Measurements from ENCODE around the gene CTXND1. TPM values are rescaled to one million over a fixed set of nuclear protein-coding genes. Genes with fewer than 3 reads are reported as not detected.
A peak's percentile ranks its signal among the peaks of the same experiment; 100 is the strongest.

Gene CTXND1
- total and polyA plus RNA-seq, 7 donors, result 0.01 to 0.07 (median 0.04) TPM; not detected in 3

DNA sequence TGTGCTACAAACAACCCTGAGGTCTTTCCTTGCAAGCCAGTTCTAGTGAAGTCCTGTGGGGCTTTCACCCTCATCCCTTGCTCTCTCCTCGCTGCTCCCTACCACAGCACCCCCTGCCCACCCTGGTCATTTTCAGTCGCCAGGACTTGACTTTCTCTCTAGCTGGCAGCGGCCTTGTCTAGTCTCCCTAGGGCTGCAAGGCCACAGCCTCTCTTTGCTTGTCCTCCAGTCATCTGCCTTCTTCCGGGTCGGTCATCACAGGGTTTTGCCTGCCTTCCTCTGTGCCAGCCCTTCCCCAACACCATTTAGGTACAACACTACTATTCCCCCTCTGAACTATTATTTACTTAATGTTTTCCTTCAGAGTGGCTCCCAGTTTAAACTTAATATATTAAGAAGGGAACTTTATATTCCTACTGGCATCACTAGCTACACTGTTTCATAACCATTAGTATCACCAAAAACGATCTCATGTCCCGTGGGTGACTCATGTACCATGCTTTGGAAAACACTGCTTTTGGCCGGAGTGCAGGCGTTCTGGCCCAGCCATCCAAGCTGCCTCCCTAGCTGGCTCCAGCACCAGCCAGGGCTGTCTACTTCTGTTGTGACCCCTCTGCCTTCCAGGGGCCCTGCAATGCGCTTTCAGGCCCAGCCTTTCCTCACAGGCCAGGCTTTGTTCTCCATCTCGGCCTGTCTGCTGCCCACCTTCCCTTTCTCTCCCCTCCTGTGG, 77.8 kb downstream of the CTXND1 start:
- H3K36me3 ChIP-seq (ENCODE audit: insufficient read depth in 1 of 2, low read depth in 1 of 2), result peaks cover 0 to 21% of the 10 kb centered on the region in 2 donors
- peak; percentile 66 to 88 for DNase-seq
- H3K4me3 ChIP-seq, result no peak overlapping the region
- no peaks in the 10 kb centered on the region for H3K9me3 ChIP-seq
- peak; percentile 91 to 96 (median 92) for ATAC-seq
- 44 to 70% (median 49%) methylated on average over 11 of the region's 11 CpGs for WGBS, 3 donors
- no peaks in the 10 kb centered on the region for H3K27me3 ChIP-seq (ENCODE audit: insufficient read depth in 3 of 3, low read length in 2 of 3)
- intact Hi-C loops (cut with DNase I), result loop anchor here in 1 of 2 donors (10.0 kb wide), 2 partner anchors 279 to 789 kb away; partner anchors contain the start of gene MTHFS
- TF ChIP-seq, protein P1, sequence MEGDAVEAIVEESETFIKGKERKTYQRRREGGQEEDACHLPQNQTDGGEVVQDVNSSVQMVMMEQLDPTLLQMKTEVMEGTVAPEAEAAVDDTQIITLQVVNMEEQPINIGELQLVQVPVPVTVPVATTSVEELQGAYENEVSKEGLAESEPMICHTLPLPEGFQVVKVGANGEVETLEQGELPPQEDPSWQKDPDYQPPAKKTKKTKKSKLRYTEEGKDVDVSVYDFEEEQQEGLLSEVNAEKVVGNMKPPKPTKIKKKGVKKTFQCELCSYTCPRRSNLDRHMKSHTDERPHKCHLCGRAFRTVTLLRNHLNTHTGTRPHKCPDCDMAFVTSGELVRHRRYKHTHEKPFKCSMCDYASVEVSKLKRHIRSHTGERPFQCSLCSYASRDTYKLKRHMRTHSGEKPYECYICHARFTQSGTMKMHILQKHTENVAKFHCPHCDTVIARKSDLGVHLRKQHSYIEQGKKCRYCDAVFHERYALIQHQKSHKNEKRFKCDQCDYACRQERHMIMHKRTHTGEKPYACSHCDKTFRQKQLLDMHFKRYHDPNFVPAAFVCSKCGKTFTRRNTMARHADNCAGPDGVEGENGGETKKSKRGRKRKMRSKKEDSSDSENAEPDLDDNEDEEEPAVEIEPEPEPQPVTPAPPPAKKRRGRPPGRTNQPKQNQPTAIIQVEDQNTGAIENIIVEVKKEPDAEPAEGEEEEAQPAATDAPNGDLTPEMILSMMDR (IDR thresholded peaks at IDR 0.05), result no peak
- H3K4me1 ChIP-seq, result peaks cover 27% of the 10 kb centered on the region
- peak overlapping the region; percentile 84 for H3K27ac ChIP-seq

DNA sequence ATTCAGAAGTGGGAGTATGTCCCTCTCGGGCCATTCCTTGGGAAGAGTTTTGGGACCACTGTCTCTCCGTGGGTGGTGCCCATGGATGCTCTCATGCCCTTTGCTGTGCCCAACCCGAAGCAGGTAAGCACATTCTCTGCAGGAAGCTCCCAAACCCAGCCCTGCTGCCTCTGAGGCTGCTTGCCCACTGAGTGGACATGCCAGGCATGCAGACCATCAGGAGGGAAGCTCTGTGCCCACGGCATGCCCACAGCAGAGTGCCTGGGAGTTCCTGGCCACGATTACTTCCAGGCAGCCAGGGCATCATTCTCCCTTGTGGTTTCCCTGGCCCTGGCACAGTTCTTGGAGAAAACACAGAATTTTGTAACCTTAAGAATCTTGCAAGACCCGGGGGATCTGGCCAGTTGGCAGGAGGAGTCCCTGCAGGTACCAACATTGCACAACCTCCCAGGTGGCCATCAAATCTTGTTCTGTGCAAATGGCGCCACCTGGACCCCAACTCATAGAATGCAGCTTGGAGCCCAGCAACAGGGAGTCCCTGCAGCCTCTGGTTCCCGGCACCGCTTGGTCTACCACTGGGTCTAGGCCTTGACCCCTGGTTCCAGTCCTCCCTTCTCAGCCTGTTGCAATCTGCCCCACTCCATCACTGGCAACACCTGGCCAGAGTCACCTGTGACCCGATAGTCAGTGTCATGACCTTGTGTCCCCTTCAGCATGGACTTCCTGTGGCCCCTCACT, 78.8 kb downstream of the CTXND1 start:
- Histone ChIP-seq H3K36me3 (ENCODE audit: insufficient read depth in 1 of 2, low read depth in 1 of 2) (peaks cover 0 to 21% of the 10 kb centered on the region in 2 donors), H3K27me3 (ENCODE audit: insufficient read depth in 3 of 3, low read length in 2 of 3) (no peaks in the 10 kb centered on the region), H3K4me3 (no peak overlapping the region), H3K4me1 (peaks cover 23% of the 10 kb centered on the region), H3K27ac (peak overlapping the region; percentile 84), H3K9me3 (no peaks in the 10 kb centered on the region)
- intact Hi-C loops (cut with DNase I), result loop anchor here (2.0 to 10.0 kb wide), 3 partner anchors 276 to 788 kb away; partner anchors contain the start of gene MTHFS (in 2 of the 2)
- DNase-seq (peak; percentile 44 to 78), ATAC-seq (peak; percentile 29 to 77 (median 70))
- TF ChIP-seq, protein P1 (IDR thresholded peaks at IDR 0.05), result peak; percentile 71
- 66 to 74% (median 67%) methylated on average over 10 of the region's 10 CpGs for WGBS, 3 donors

DNA sequence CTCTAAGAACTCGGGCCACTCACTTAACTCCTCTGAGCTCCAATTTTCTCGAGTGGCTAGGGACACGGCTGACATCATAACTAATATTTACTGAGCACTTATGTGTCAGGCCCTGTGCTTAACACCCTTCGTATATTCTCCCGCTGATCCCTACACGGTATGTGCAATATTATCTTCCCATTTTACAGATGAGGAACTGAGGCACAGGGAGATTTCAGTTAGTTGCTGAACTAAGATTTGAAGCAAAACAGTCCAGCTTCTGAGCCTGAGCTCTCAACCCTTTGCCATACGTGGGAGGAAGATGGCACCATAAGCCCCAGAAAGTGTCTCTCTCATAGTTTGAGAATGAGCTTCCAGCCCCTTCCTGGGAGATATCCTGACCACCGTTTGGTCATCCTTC, 79.6 kb downstream of the CTXND1 start:
- Histone ChIP-seq H3K9me3 (no peaks in the 10 kb centered on the region), H3K36me3 (ENCODE audit: insufficient read depth in 1 of 2, low read depth in 1 of 2) (peaks cover 0 to 19% of the 10 kb centered on the region in 2 donors), H3K4me1 (peaks cover 23% of the 10 kb centered on the region), H3K4me3 (no peak overlapping the region), H3K27me3 (ENCODE audit: insufficient read depth in 3 of 3, low read length in 2 of 3) (no peaks in the 10 kb centered on the region), H3K27ac (no peak overlapping the region)
- intact Hi-C loops (cut with DNase I), result loop anchor here (2.0 to 10.0 kb wide), 3 partner anchors 276 to 788 kb away; partner anchors contain the start of gene MTHFS (in 2 of the 2)
- 78 to 95% (median 88%) methylated on average over 8 of the region's 8 CpGs for WGBS, 3 donors
- TF ChIP-seq, protein P1 (IDR thresholded peaks at IDR 0.05), result no peak
- DNase-seq (no peak), ATAC-seq (no peak)

DNA sequence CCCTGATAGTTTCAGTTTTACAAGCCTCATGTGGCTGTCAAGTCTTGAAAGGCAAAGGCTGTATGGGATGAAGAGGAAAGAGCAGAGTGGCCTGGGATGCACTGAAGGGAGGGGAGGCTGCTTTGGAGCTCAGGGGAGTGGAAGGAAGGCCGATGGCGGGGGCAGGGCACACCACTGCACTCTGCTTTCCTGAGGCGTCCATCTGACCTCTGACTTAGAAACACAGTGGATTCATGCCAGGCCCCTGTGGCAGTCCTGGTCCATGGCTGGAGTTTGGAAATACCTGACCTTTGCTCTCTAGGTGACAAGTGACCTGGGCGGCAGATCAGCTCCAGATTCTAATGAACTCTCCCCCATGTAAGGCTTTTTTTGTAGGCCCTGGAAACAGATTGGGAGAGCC, 80.2 kb downstream of the CTXND1 start:
- Histone ChIP-seq H3K4me1 (peaks cover 21% of the 10 kb centered on the region), H3K9me3 (no peaks in the 10 kb centered on the region), H3K36me3 (ENCODE audit: insufficient read depth in 1 of 2, low read depth in 1 of 2) (peaks cover 0 to 18% of the 10 kb centered on the region in 2 donors), H3K4me3 (no peak overlapping the region), H3K27me3 (ENCODE audit: insufficient read depth in 3 of 3, low read length in 2 of 3) (no peaks in the 10 kb centered on the region), H3K27ac (no peak overlapping the region)
- no peak for ATAC-seq
- intact Hi-C loops (cut with DNase I), result loop anchor here (2.0 to 10.0 kb wide), 3 partner anchors 275 to 787 kb away; partner anchors contain the start of gene MTHFS (in 2 of the 2)
- WGBS, 3 donors, result 79 to 85% (median 81%) methylated on average over 4 of the region's 4 CpGs
- TF ChIP-seq, protein P1 (IDR thresholded peaks at IDR 0.05), result no peak
- DNase-seq, result no peak

All from psoas muscle (tissue), 8 donors.